ENCODE data around the gene OLIG2.

DNA sequence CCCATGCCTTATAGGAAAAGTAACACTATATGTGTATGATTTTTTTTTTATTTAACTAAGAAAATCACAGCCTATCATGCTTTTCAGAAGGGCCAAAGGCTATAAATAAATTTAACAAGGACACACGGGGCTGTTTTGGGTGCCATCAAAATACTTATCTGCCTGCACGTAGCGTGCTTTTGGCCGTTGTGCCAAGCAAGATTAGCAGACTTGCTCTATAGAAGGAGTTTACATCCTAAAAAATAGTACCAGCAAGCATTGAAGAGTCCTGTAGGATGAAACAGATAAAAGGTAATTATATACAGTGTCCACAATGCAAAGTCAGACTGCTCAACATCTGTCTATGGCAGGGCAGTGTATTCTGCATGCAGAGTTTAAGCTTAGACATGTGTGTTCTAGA, 47.9 kb downstream of the OLIG2 start:
- TF ChIP-seq, protein P1, sequence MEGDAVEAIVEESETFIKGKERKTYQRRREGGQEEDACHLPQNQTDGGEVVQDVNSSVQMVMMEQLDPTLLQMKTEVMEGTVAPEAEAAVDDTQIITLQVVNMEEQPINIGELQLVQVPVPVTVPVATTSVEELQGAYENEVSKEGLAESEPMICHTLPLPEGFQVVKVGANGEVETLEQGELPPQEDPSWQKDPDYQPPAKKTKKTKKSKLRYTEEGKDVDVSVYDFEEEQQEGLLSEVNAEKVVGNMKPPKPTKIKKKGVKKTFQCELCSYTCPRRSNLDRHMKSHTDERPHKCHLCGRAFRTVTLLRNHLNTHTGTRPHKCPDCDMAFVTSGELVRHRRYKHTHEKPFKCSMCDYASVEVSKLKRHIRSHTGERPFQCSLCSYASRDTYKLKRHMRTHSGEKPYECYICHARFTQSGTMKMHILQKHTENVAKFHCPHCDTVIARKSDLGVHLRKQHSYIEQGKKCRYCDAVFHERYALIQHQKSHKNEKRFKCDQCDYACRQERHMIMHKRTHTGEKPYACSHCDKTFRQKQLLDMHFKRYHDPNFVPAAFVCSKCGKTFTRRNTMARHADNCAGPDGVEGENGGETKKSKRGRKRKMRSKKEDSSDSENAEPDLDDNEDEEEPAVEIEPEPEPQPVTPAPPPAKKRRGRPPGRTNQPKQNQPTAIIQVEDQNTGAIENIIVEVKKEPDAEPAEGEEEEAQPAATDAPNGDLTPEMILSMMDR (IDR thresholded peaks at IDR 0.05; ENCODE audit: insufficient read depth, low read length): no peak
- TF ChIP-seq, protein P2, sequence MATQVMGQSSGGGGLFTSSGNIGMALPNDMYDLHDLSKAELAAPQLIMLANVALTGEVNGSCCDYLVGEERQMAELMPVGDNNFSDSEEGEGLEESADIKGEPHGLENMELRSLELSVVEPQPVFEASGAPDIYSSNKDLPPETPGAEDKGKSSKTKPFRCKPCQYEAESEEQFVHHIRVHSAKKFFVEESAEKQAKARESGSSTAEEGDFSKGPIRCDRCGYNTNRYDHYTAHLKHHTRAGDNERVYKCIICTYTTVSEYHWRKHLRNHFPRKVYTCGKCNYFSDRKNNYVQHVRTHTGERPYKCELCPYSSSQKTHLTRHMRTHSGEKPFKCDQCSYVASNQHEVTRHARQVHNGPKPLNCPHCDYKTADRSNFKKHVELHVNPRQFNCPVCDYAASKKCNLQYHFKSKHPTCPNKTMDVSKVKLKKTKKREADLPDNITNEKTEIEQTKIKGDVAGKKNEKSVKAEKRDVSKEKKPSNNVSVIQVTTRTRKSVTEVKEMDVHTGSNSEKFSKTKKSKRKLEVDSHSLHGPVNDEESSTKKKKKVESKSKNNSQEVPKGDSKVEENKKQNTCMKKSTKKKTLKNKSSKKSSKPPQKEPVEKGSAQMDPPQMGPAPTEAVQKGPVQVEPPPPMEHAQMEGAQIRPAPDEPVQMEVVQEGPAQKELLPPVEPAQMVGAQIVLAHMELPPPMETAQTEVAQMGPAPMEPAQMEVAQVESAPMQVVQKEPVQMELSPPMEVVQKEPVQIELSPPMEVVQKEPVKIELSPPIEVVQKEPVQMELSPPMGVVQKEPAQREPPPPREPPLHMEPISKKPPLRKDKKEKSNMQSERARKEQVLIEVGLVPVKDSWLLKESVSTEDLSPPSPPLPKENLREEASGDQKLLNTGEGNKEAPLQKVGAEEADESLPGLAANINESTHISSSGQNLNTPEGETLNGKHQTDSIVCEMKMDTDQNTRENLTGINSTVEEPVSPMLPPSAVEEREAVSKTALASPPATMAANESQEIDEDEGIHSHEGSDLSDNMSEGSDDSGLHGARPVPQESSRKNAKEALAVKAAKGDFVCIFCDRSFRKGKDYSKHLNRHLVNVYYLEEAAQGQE (IDR thresholded peaks at IDR 0.05; ENCODE audit: insufficient replicate concordance, low read depth): no peak
